ENCODE data around the gene AP3S2.

DNA sequence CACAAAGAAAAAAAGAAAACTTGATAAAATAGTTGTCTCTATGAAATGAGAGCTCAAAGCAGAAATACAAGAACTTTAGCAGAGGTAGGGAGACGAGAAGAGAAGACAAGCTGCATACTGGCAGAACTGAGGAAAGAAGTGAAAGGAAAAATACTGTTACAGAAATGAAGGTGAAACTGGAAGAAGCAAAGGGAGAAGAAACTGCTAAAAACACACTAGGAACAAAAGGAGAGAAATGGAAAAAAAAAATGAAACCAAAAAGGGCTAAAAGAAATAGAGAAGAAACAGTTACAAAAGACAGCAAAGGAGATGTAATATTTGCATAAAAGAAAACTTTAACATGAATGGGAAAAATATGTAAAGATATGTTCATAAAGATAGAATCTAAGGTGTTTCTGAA, 51.8 kb downstream of the AP3S2 start:
- TF ChIP-seq POLR2A (IDR thresholded peaks at IDR 0.05), result no peak
- TF ChIP-seq, protein P1, sequence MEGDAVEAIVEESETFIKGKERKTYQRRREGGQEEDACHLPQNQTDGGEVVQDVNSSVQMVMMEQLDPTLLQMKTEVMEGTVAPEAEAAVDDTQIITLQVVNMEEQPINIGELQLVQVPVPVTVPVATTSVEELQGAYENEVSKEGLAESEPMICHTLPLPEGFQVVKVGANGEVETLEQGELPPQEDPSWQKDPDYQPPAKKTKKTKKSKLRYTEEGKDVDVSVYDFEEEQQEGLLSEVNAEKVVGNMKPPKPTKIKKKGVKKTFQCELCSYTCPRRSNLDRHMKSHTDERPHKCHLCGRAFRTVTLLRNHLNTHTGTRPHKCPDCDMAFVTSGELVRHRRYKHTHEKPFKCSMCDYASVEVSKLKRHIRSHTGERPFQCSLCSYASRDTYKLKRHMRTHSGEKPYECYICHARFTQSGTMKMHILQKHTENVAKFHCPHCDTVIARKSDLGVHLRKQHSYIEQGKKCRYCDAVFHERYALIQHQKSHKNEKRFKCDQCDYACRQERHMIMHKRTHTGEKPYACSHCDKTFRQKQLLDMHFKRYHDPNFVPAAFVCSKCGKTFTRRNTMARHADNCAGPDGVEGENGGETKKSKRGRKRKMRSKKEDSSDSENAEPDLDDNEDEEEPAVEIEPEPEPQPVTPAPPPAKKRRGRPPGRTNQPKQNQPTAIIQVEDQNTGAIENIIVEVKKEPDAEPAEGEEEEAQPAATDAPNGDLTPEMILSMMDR (IDR thresholded peaks at IDR 0.05), result no peak

All from testis (tissue), 2 donors.